ENCODE results near the gene SUFU.

Gene SUFU

GRCh38 chr10:102674566-102674965, 170.8 kb downstream of the SUFU start:
- DNase-seq (ENCODE audit: low read depth), result no peak

DNA sequence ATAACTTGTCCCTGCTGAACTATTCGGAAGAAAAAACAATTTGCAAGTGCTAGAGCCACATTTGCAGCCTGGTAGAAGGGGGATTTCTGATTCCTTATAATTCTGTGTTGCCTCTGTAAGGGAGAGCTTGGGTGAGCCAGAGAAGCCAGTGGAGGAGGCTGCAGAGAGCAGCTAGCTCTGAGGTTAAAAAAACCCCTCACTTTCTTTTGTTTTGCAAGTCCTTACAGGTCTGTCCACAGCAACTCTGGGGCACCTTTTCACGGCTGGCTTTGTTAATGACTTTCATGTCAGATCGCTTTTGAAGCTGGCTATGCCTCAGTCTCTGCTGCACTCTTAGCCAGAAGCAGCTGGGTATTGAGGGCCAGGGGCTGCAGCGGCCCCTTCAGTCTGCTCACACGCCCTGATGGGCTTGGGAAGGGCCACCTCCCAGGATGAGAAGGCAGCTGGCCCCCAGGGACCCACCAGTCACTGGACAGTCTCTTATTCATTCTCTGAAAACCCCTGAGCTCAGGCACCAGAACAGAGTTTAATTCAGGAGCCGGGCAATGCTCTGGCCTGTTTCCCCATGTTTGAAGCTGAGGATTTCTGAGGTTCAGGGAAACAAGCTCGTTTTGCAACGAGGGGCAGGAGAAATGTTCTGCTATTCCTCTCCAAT, 171.4 kb downstream of the SUFU start:
- no peak for DNase-seq (ENCODE audit: low read depth)

DNA sequence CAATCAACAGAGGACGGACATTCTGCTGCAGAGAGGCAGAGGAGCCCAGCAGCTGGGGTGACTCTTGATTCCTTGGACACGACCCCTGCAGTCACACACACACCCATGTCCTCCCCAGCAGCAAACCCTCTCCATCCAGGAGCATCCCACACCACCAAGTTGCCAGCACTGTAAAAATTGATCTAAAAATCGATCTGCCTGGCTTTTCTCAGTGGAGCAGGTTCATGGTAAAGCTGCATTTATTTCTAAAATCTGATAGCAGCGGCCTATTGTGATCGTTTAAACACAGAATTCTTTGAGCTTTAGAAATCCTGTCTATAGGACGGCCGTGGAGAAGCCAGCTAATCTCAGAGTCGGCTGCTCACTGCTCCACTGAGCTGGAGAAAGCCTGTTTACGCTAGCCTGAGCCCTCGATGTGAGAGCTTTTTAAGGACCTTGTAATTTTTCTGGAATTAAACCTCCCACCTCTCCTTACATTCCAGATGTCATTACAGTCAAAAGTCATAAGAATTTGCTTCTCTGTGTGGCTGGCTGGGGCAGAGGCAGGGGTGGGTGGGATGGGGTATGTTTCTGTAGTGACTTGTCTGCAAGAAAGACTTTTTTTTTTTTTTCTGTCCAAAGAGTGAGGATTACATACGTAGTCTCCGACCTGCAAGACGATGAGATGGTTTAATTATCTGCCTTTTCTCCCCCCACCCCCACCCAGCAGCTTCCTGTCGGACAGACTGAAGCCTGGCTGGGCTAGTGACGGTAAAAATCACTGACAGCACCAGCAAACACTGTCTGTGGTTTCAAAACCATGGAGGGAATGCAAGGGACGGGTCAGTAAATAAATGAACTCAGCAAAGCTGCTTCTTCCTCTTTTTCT, 172.1 kb downstream of the SUFU start:
- DNase-seq (ENCODE audit: low read depth), result no peak

GRCh38 chr10:102676534-102677315, 173.0 kb downstream of the SUFU start:
- no peak for DNase-seq (ENCODE audit: low read depth)

DNA sequence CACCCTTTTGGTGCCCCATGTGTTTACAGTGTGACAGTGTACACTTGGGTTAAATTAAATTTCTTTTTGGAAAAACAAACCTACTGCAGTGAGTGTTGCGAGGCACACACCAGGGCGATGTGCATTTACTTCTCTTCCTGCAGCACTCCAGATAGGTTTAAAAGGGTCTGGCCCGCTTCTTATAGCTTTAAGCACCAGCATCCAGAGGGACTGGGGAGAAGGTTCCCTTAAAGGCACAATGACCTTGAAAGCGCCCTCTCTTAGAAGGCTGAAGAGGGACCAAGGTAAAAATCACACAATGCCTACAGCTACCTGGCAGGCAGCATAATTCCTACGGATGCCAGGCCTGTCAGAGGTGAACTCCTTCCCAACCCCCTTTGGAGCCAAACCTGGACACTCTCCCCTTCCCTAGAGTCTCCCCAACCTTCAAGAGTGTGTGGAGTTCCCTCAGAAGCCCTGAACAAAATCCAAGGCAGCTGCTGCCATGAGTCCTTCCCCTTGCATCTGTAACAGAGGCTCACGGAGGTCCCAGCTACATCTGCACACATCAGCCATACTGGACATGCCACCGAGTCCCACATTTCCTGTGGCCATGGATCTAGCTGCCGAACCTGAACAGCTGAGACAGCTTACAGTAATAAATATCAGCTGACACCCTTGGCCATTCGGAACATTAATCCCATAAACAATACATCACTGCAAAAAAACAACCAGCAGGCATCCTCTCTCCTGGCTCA, 173.7 kb downstream of the SUFU start:
- DNase-seq (ENCODE audit: low read depth), result no peak

DNA sequence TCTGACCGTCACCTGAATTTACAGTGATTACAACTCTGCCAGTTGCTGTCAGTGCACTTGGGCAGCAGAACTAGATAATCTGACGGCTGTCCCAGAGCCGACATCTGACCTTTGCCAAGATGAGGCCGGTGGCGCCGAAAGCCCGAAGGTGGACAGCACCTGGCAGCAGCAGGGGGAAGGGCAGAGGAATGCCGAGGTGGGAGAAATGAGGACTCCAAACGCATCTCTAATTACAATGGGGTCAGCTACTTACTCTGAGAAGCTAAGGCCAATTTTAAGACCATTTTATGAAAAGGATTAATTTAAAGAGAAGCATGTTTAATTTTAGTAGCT, 174.3 kb downstream of the SUFU start:
- no peak for DNase-seq (ENCODE audit: low read depth)

DNA sequence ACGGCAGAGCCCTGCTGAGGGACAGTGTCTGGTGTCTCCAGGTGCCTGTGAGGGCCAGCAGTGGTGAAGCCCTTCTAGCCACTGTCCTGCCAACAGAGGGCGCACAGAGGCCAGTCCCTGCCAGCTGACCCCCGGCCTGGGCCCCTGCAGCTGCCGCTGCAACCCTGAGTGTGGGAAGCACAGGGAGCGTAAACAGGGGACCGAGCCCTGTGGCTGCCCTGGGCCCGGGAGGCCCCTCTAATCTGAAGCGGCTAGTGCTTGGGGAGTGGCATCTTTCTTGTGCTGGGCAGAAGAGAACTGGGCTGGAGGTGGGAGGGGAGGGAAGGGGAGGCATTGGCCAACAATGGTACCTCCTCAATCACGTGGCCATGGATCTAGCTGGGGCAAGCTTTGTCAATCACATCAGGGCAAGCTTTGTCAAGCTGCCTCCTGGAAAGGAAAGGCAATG, 175.1 kb downstream of the SUFU start:
- no peak for DNase-seq (ENCODE audit: low read depth)

DNA sequence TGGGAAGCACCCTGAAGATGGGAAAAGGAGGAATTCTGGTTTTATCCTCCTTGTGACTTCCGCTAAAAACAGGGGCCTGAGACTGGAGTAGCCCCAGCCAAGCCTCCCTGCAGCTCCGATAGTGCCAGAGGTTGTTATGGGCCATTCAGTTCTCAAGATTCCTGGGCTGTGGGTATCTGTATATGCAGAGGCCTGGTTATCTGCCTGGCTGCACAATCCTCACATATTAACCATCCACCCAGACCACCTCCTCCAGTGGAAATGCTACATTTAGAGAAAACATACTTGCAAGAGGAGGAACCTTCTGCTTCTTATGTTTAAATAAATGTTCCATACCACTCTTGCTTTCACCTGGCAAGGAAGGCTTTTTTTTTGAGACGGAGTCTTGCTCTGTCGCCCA, 175.8 kb downstream of the SUFU start:
- DNase-seq (ENCODE audit: low read depth), result no peak

DNA sequence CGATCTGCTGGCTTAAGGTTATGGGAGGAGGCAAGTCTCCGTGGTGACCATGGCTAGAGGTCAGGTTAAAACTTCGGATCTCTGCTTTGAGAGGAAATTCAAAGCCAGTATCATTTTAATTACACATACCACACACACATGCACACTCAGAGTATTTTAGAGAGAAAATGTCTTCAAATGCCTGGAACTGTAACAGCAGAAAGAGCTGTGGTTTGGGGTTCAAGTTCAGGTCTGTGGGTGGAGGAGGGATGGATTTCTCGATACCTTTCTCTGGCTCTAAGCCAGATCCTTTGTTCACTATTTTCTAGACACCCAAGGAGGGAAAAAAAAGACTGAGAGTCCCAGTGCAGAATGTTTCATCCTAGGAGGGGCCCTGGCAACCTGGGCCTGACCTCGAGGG, 177.9 kb downstream of the SUFU start:
- no peak for DNase-seq (ENCODE audit: low read depth)

- no peak for DNase-seq (ENCODE audit: low read depth)
Measured at GRCh38 chr10:102682416-102682815, 178.6 kb downstream of the SUFU start.

DNA sequence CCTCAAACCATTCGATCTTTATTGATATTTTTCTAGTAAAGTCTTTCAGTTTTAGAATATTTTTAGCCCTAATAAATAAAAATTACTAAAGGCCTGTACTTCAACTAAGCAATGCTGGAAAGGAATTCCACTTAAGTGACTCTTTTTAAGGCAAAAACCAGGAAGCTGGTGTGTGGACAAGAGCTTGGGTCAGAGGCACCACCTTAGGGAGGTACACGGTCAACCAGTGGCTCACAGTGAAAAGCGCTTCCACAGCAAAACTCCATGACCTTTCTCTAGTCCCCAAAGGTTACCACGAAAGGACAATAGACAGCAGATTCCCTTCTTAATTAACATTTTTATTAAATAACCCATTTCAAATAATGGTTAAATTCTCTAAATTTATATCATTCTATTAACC, 179.2 kb downstream of the SUFU start:
- DNase-seq (ENCODE audit: low read depth), result no peak

Measured in stimulated activated CD8-positive, alpha-beta memory T cell treated with anti-CD3 and anti-CD28 coated beads, Interleukin-4, amount 100 ng/mL, for 24 hours (primary cell).